K562 (cell line): ENCODE results near the gene NUP210. TPM values are rescaled to one million over a fixed set of nuclear protein-coding genes. Genes with fewer than 3 reads are reported as not detected.

ENCODE experiments used
- ATAC-seq: fragments of 200-7000 bp; cut with Tn5 transposase; 3 replicates; pipeline ENCODE4 v1.9.1; 2020; ENCODE audit warnings: moderate library complexity
- BruUV-seq: library from RNA; stranded (reverse); fragments of 400-500 nt; replicated peaks from 2 replicates; lab custom pipeline; 2021; lab: Mats Ljungman, UMichigan
- CTCF ChIA-PET: fragments of 300-600 bp; formaldehyde crosslinking; extraction: SDS; loops from one replicate; lab custom pipeline; 2021; ENCODE audit warnings: low intra/inter-chr PET ratio; lab: Yijun Ruan, JAX
- POLR2A ChIA-PET: fragments of 300-600, 350-650 bp; sonication (Branson Sonifier 250); formaldehyde crosslinking; extraction: SDS; loops from one replicate; lab custom pipeline; 2021; ENCODE audit warnings: antibody characterized with exemption, inconsistent platforms; lab: Yijun Ruan, JAX
- DNase-seq, 4 experiments: peaks; one replicate each; pipeline versions ENCODE4 v3.0.0 to v3.0.0-alpha.2; 2011 to 2018; ENCODE audit warnings: low spot score in 3 of 4, mixed read lengths in 3 of 4; ENCODE audit errors: extremely low read depth in 1 of 4
- FAIRE-seq: peaks from 2 replicates; lab custom pipeline; 2011; peaks lifted over from hg19 to GRCh38; lab: Jason Lieb, UNC
- H2AFZ ChIP-seq: 2 replicates; pipeline ENCODE4 v1.6.0; 2011; ENCODE audit warnings: low read depth, low read length, control low read depth, inconsistent platforms
- H3K27ac ChIP-seq: fragments of 200-600 bp; 3 replicates; pipeline ENCODE4 v1.8.0; 2011; ENCODE audit warnings: low read depth, mild to moderate bottlenecking, control low read depth, inconsistent platforms, low read length, moderate library complexity, mixed read lengths; ENCODE audit errors: extremely low read depth
- H3K27me3 ChIP-seq, 2 experiments: fragments of 300-600 bp in 1 of 2; 2 replicates in 1 of 2; 3 replicates in 1 of 2; pipeline versions ENCODE4 v1.6.0 to v1.8.0; 2011; ENCODE audit warnings: inconsistent platforms in 2 of 2, low read length in 2 of 2, mild to moderate bottlenecking in 1 of 2, mixed read lengths in 1 of 2, moderate library complexity in 1 of 2; ENCODE audit not compliant: control insufficient read depth in 2 of 2, insufficient read depth in 2 of 2
- H3K36me3 ChIP-seq: fragments of 300-600 bp; 3 replicates; pipeline ENCODE4 v1.8.0; 2011; ENCODE audit warnings: mild to moderate bottlenecking, low read length, inconsistent platforms; ENCODE audit not compliant: control insufficient read depth, insufficient read depth
- H3K4me1 ChIP-seq, 2 experiments: fragments of 200-600 bp in 1 of 2; replicated peaks in 1 of 2; 2 replicates in 1 of 2; 3 replicates in 1 of 2; pipeline versions ENCODE4 v1.5.1 to v1.8.0; 2011; ENCODE audit warnings: inconsistent platforms in 2 of 2, low read length in 2 of 2, mild to moderate bottlenecking in 1 of 2, mixed read lengths in 1 of 2, moderate library complexity in 1 of 2; ENCODE audit not compliant: control insufficient read depth in 2 of 2, insufficient read depth in 2 of 2
- H3K4me2 ChIP-seq: 2 replicates; pipeline ENCODE4 v1.6.1; 2011; ENCODE audit warnings: low read length, control low read depth, inconsistent platforms, mixed read lengths; ENCODE audit not compliant: insufficient read depth
- H3K4me3 ChIP-seq: fragments of 200-600 bp; sonication (generic), shearing (Covaris generic); 2 replicates; pipeline ENCODE4 v1.5.1; 2016; ENCODE audit warnings: control low read depth, inconsistent platforms
- H3K79me2 ChIP-seq: fragments of 200-600 bp; 3 replicates; pipeline ENCODE4 v1.8.0; 2011; ENCODE audit warnings: low read length, inconsistent platforms; ENCODE audit not compliant: control insufficient read depth, insufficient read depth
- H3K9ac ChIP-seq, 2 experiments: 2 replicates each; pipeline versions ENCODE4 v1.6.0 to v1.6.1; 2011; ENCODE audit warnings: low read depth in 2 of 2, low read length in 2 of 2, control low read depth in 1 of 2, inconsistent platforms in 1 of 2, mild to moderate bottlenecking in 1 of 2, mixed read lengths in 1 of 2; ENCODE audit not compliant: insufficient read depth in 1 of 2
- H3K9me1 ChIP-seq: one replicate; pipeline ENCODE4 v1.6.0; 2011; ENCODE audit warnings: inconsistent platforms, mild to moderate bottlenecking, low read length, moderate library complexity; ENCODE audit not compliant: control insufficient read depth, insufficient read depth
- H3K9me3 ChIP-seq: replicated peaks from 2 replicates; pipeline ENCODE4 v1.5.1; 2011; ENCODE audit warnings: low read depth, low read length, inconsistent platforms; ENCODE audit not compliant: control insufficient read depth, insufficient read depth
- H4K20me1 ChIP-seq: replicated peaks from 2 replicates; pipeline ENCODE4 v1.6.1; 2011; ENCODE audit warnings: low read length, inconsistent platforms, mixed read lengths; ENCODE audit not compliant: control insufficient read depth, insufficient read depth
- CBFB ChIP-seq: sonication (generic); formaldehyde crosslinking; IDR thresholded peaks from 2 replicates; pipeline ENCODE4 v1.4.0; 2020; ENCODE audit warnings: mild to moderate bottlenecking, missing genetic modification reagents
- CEBPG ChIP-seq, 3 experiments: fragments of 200-800 bp in 1 of 3; sonication (Bioruptor generic) in 1 of 3; sonication (generic) in 1 of 3; formaldehyde crosslinking in 1 of 3; IDR thresholded peaks in 2 of 3; conservative IDR thresholded peaks in 1 of 3; 2 replicates each; pipeline versions ENCODE4 v1.6.1 to v1.8.0; 2016 to 2022; ENCODE audit warnings: missing compliant biosample characterization in 2 of 3, missing genetic modification characterization in 2 of 3, mild to moderate bottlenecking in 1 of 3, missing genetic modification reagents in 1 of 3
- DIDO1 ChIP-seq: fragments of 450-650 bp; IDR thresholded peaks from 2 replicates; pipeline ENCODE4 v1.6.1; 2016; ENCODE audit warnings: low read depth, missing biosample characterization, missing genetic modification characterization
- FOXJ3 ChIP-seq: sonication (generic); formaldehyde crosslinking; IDR thresholded peaks from 2 replicates; pipeline ENCODE4 v1.4.0; 2020; ENCODE audit warnings: mild to moderate bottlenecking, missing genetic modification reagents
- KDM4B ChIP-seq, 2 experiments: fragments of 450-650 bp in 1 of 2; sonication (generic) in 1 of 2; IDR thresholded peaks; 2 replicates each; pipeline ENCODE4 v1.6.1; 2016 to 2017; ENCODE audit warnings: borderline replicate concordance in 2 of 2, antibody characterized with exemption in 1 of 2, low read depth in 1 of 2, mild to moderate bottlenecking in 1 of 2
- POLR2G ChIP-seq: fragments of 200-400 bp; formaldehyde crosslinking; IDR thresholded peaks from 2 replicates; pipeline ENCODE4 v1.6.1; 2017; ENCODE audit warnings: low read depth, mild to moderate bottlenecking, antibody characterized with exemption, low read length, moderate library complexity
- RBFOX2 ChIP-seq: fragments of 200-400 bp; formaldehyde crosslinking; IDR thresholded peaks from 2 replicates; pipeline ENCODE4 v1.6.1; 2017; ENCODE audit warnings: low read depth, mild to moderate bottlenecking, low read length, moderate library complexity
- RBM34 ChIP-seq: fragments of 200-400 bp; formaldehyde crosslinking; IDR thresholded peaks from 2 replicates; pipeline ENCODE4 v1.6.1; 2018; ENCODE audit warnings: low read length, borderline replicate concordance; ENCODE audit not compliant: insufficient read depth
- RNF219 ChIP-seq: fragments of 250-450 bp; sonication (Bioruptor Pico); IDR thresholded peaks from 2 replicates; pipeline ENCODE4 v1.5.0; 2022; ENCODE audit warnings: mild to moderate bottlenecking
- SMAD1 ChIP-seq: fragments of 150-350 bp; IDR thresholded peaks from 2 replicates; pipeline ENCODE4 v1.6.1; 2014; ENCODE audit warnings: low read length, low read depth; ENCODE audit not compliant: partially characterized antibody
- TEAD4 ChIP-seq, 2 experiments: sonication (generic) in 1 of 2; formaldehyde crosslinking in 1 of 2; IDR thresholded peaks; 2 replicates each; pipeline versions ENCODE4 v1.6.1 to v1.8.0; 2012 to 2022; ENCODE audit warnings: borderline replicate concordance in 1 of 2, inconsistent platforms in 1 of 2, low read length in 1 of 2, mild to moderate bottlenecking in 1 of 2, missing genetic modification reagents in 1 of 2
- ZFX ChIP-seq: sonication (generic); formaldehyde crosslinking; IDR thresholded peaks from 2 replicates; pipeline ENCODE4 v1.8.0; 2022; ENCODE audit warnings: mild to moderate bottlenecking, missing genetic modification reagents, moderate library complexity
- ZNF778 ChIP-seq: fragments of 450-650 bp; formaldehyde crosslinking; IDR thresholded peaks from 2 replicates; pipeline ENCODE4 v1.4.0; 2020; ENCODE audit warnings: mild to moderate bottlenecking, moderate library complexity
- WGBS: fragments of 100-300 bp; shearing (Covaris generic); methylation state at CpG from one replicate; pipeline ENCODE4 v1.1.6; 2016; ENCODE audit warnings: low coverage, mixed read lengths; ENCODE audit not compliant: insufficient coverage; ENCODE audit errors: missing lambda C conversion rate; 5-methylcytosine and 5-hydroxymethylcytosine counted together
- in situ Hi-C: fragments of 300-500 bp; cut with MboI; formaldehyde crosslinking; loops from 4 replicates; pipeline ENCODE4 v1.15.0; 2018; ENCODE audit warnings: inconsistent platforms, mixed read lengths
- intact Hi-C: fragments of 100-400 bp; cut with micrococcal nuclease; formaldehyde crosslinking; loops from 2 replicates; pipeline ENCODE4 v1.14.2; 2022
- polyA plus RNA-seq, 8 experiments: library from polyadenylated mRNA; depleted of rRNA in 4 of 8; stranded (reverse) in 5 of 8; unstranded in 3 of 8; fragments of >200 nt; fragmentation: Nextera tagmentation in 2 of 8; fragmentation: Illumina TruSeq in 1 of 8; extraction: Ambion mirVana in 2 of 8; extraction: Trizol in 1 of 8; gene quantifications; 2 replicates each; pipeline versions ENCODE4 v1.2.1 to v1.2.3, GENCODE V29; 2011 to 2014; ENCODE audit warnings: inconsistent platforms in 1 of 8, missing spikeins in 1 of 8
- total RNA-seq, 7 experiments: library from RNA; depleted of rRNA in 6 of 7; stranded (reverse); fragments of >200 nt in 6 of 7; fragmentation: Illumina TruSeq in 2 of 7; extraction: Trizol in 2 of 7; gene quantifications; 2 replicates each; pipeline versions ENCODE4 v1.2.1 to v1.2.3, GENCODE V29; 2011 to 2021; ENCODE audit warnings: low replicate concordance in 1 of 7
- TF ChIP-seq, protein P1 (sequence below): fragments of 450-650 bp; IDR thresholded peaks from 2 replicates; pipeline ENCODE4 v1.6.1; 2016; ENCODE audit warnings: mild to moderate bottlenecking

NUP210 gene
- total and polyA plus RNA-seq, 9 of the 15 experiments (the other 6 are each of a cell fraction or from before 2014, with no cell fraction given) = 1.2 to 138 (median 44.0) TPM

GRCh38 chr3:13414040-13414729, 5.9 kb downstream of the NUP210 start:
- Histone ChIP-seq H3K27me3 (no peaks in the 10 kb centered on the region), H2AFZ (no peak overlapping the region), H3K9ac (peak overlapping the region in 1 of 2 experiments; percentile 15; a peak in 2 of 4 replicates), H3K4me2 (no peak overlapping the region), H4K20me1 (peaks cover 17% of the 10 kb centered on the region; the same call in 1 of the 2 replicates), H3K4me3 (no peak overlapping the region), H3K27ac (no peak overlapping the region; the same call in 2 of the 3 replicates), H3K36me3 (peaks cover 58% of the 10 kb centered on the region), H3K9me1 (peaks cover 9% of the 10 kb centered on the region), H3K79me2 (peaks cover 87% of the 10 kb centered on the region), H3K4me1 (peaks cover 25 to 40% of the 10 kb centered on the region in 2 experiments; a peak in 4 of 5 replicates), H3K9me3 (peaks cover under 1% of the 10 kb centered on the region)
- FAIRE-seq (no peak), ATAC-seq (peak; percentile 15; the same call in 2 of the 3 replicates), DNase-seq (peak in 1 of 4 experiments; percentile 45)
- intact Hi-C loops = no loop called here
- in situ Hi-C loops = no loop called here
- 75% methylated on average over 14 of the region's 14 CpGs for WGBS
- CTCF ChIA-PET = no interaction called here
- no TSS peak for BruUV-seq
- TF ChIP-seq DIDO1 (tag) (no peak), CEBPG (CRISPR knock-in tag; IDR thresholded peaks at IDR 0.05) (peak; percentile 18; the same call in 1 of the 2 replicates), CEBPG (tag; conservative IDR thresholded peaks at IDR 0.05 in 1 of 2, IDR thresholded peaks at IDR 0.05 in 1 of 2) (no peak), ZFX (CRISPR knock-in tag) (0 out of 2 replicates have a peak, but pooled peaks have one; percentile 13), TEAD4 (IDR thresholded peaks at IDR 0.05; ENCODE audit: low read length) (no peak), TEAD4 (CRISPR knock-in tag; IDR thresholded peaks at IDR 0.05; ENCODE audit: borderline replicate concordance) (no peak), POLR2G (peak; percentile 61), RBM34 (no peak), SMAD1 (no peak), RNF219 (CRISPR knock-in tag) (no peak), FOXJ3 (CRISPR knock-in tag) (no peak), KDM4B (IDR thresholded peaks at IDR 0.05; ENCODE audit: borderline replicate concordance in 2 of 2, low read depth in 1 of 2) (no peak), RBFOX2 (peak; percentile 57; the same call in 1 of the 2 replicates), ZNF778 (CRISPR knock-in tag) (no peak), CBFB (CRISPR knock-in tag) (no peak)
- TF ChIP-seq, protein P1, sequence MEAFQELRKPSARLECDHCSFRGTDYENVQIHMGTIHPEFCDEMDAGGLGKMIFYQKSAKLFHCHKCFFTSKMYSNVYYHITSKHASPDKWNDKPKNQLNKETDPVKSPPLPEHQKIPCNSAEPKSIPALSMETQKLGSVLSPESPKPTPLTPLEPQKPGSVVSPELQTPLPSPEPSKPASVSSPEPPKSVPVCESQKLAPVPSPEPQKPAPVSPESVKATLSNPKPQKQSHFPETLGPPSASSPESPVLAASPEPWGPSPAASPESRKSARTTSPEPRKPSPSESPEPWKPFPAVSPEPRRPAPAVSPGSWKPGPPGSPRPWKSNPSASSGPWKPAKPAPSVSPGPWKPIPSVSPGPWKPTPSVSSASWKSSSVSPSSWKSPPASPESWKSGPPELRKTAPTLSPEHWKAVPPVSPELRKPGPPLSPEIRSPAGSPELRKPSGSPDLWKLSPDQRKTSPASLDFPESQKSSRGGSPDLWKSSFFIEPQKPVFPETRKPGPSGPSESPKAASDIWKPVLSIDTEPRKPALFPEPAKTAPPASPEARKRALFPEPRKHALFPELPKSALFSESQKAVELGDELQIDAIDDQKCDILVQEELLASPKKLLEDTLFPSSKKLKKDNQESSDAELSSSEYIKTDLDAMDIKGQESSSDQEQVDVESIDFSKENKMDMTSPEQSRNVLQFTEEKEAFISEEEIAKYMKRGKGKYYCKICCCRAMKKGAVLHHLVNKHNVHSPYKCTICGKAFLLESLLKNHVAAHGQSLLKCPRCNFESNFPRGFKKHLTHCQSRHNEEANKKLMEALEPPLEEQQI = no peak
- POLR2A ChIA-PET = interaction anchor here (0.7 to 1.3 kb wide), 3 partner anchors 11 to 37 kb away, joined by 3 to 6 read pairs (median 3); no protein-coding TSS in a partner anchor
